OCI-LY1 (cell line): Measurements from ENCODE around the gene KRT32.

ENCODE experiments used
- H2AFZ ChIP-seq: fragments of 200-600 bp; sonication (generic), shearing (Covaris generic); 2 replicates; pipeline ENCODE4 v1.6.0; 2014; ENCODE audit warnings: antibody characterized with exemption, mild to moderate bottlenecking, low read length
- H3F3A ChIP-seq: fragments of 200-600 bp; sonication (generic), shearing (Covaris generic); 2 replicates; pipeline ENCODE4 v1.6.0; 2014; ENCODE audit warnings: mild to moderate bottlenecking, antibody characterized with exemption, low read length, moderate library complexity; ENCODE audit not compliant: insufficient read depth
- H3K27ac ChIP-seq: fragments of 200-600 bp; sonication (generic); 2 replicates; pipeline ENCODE4 v1.5.1; 2014; ENCODE audit warnings: low read length, mixed run types, mild to moderate bottlenecking, low read depth; ENCODE audit not compliant: poor library complexity, severe bottlenecking
- H3K27me3 ChIP-seq: fragments of 200-600 bp; sonication (generic); 2 replicates; pipeline ENCODE4 v1.6.0; 2014; ENCODE audit warnings: antibody characterized with exemption, mild to moderate bottlenecking, low read length, moderate library complexity; ENCODE audit not compliant: insufficient read depth
- H3K36me3 ChIP-seq: fragments of 200-600 bp; sonication (generic); 2 replicates; pipeline ENCODE4 v1.6.1; 2014; ENCODE audit warnings: mild to moderate bottlenecking, antibody characterized with exemption, low read length, moderate library complexity, mixed read lengths; ENCODE audit not compliant: insufficient read depth
- H3K4me1 ChIP-seq: fragments of 200-600 bp; sonication (generic); 2 replicates; pipeline ENCODE4 v1.5.1; 2014; ENCODE audit warnings: mild to moderate bottlenecking, low read length, moderate library complexity; ENCODE audit not compliant: insufficient read depth, severe bottlenecking
- H3K4me2 ChIP-seq: fragments of 200-600 bp; sonication (generic), shearing (Covaris generic); 2 replicates; pipeline ENCODE4 v1.6.1; 2014; ENCODE audit warnings: low read length
- H3K4me3 ChIP-seq: fragments of 200-600 bp; sonication (generic); 2 replicates; pipeline ENCODE4 v1.5.1; 2014; ENCODE audit warnings: low read length, low read depth, mild to moderate bottlenecking, mixed read lengths; ENCODE audit not compliant: poor library complexity, severe bottlenecking
- H3K79me2 ChIP-seq: fragments of 200-600 bp; shearing (Covaris generic); 2 replicates; pipeline ENCODE4 v1.6.1; 2016; ENCODE audit warnings: mixed run types, low read length, mixed read lengths; ENCODE audit not compliant: insufficient read depth
- H3K9ac ChIP-seq: fragments of 200-600 bp; sonication (generic), shearing (Covaris generic); 2 replicates; pipeline ENCODE4 v1.6.1; 2014; ENCODE audit warnings: mild to moderate bottlenecking, low read length, mixed read lengths
- H3K9me2 ChIP-seq: fragments of 200-600 bp; sonication (generic), shearing (Covaris generic); 2 replicates; pipeline ENCODE4 v1.6.1; 2014; ENCODE audit warnings: low read depth, mild to moderate bottlenecking, low read length, mixed read lengths
- H3K9me3 ChIP-seq: fragments of 200-600 bp; shearing (Covaris generic); 2 replicates; pipeline ENCODE4 v1.6.1; 2014; ENCODE audit warnings: low read length, mixed read lengths
- H4K20me1 ChIP-seq: fragments of 200-600 bp; sonication (generic), shearing (Covaris generic); 2 replicates; pipeline ENCODE4 v1.6.0; 2016; ENCODE audit warnings: mild to moderate bottlenecking, low read length; ENCODE audit not compliant: insufficient read depth
- EZH2 ChIP-seq: fragments of 200-600 bp; sonication (generic), shearing (Covaris generic); IDR thresholded peaks from 2 replicates; pipeline ENCODE4 v1.8.0; 2017; ENCODE audit warnings: borderline replicate concordance, mixed run types, mild to moderate bottlenecking, antibody characterized with exemption, low read length, moderate library complexity, mixed read lengths
- TF ChIP-seq, protein P1 (sequence below): fragments of 200-600 bp; sonication (generic), shearing (Covaris generic); IDR thresholded peaks from 2 replicates; pipeline ENCODE4 v1.5.1; 2017; ENCODE audit warnings: mild to moderate bottlenecking, antibody characterized with exemption, low read length, moderate library complexity, mixed read lengths

Gene KRT32

GRCh38 chr17:41453066-41453465, 14.1 kb downstream of the KRT32 start:
- Histone ChIP-seq H3K27me3 (no peaks in the 10 kb centered on the region; the same call in 1 of the 2 replicates), H3K79me2 (no peaks in the 10 kb centered on the region), H3F3A (no peaks in the 10 kb centered on the region), H3K36me3 (no peaks in the 10 kb centered on the region), H3K9me2 (no peaks in the 10 kb centered on the region), H3K4me2 (no peak overlapping the region), H2AFZ (no peak overlapping the region), H3K4me3 (no peak overlapping the region), H3K9me3 (no peaks in the 10 kb centered on the region), H3K9ac (no peak overlapping the region), H3K4me1 (no peaks in the 10 kb centered on the region), H4K20me1 (no peaks in the 10 kb centered on the region), H3K27ac (no peak overlapping the region)
- TF ChIP-seq EZH2, result no peak
- TF ChIP-seq, protein P1, sequence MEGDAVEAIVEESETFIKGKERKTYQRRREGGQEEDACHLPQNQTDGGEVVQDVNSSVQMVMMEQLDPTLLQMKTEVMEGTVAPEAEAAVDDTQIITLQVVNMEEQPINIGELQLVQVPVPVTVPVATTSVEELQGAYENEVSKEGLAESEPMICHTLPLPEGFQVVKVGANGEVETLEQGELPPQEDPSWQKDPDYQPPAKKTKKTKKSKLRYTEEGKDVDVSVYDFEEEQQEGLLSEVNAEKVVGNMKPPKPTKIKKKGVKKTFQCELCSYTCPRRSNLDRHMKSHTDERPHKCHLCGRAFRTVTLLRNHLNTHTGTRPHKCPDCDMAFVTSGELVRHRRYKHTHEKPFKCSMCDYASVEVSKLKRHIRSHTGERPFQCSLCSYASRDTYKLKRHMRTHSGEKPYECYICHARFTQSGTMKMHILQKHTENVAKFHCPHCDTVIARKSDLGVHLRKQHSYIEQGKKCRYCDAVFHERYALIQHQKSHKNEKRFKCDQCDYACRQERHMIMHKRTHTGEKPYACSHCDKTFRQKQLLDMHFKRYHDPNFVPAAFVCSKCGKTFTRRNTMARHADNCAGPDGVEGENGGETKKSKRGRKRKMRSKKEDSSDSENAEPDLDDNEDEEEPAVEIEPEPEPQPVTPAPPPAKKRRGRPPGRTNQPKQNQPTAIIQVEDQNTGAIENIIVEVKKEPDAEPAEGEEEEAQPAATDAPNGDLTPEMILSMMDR, result no peak

DNA sequence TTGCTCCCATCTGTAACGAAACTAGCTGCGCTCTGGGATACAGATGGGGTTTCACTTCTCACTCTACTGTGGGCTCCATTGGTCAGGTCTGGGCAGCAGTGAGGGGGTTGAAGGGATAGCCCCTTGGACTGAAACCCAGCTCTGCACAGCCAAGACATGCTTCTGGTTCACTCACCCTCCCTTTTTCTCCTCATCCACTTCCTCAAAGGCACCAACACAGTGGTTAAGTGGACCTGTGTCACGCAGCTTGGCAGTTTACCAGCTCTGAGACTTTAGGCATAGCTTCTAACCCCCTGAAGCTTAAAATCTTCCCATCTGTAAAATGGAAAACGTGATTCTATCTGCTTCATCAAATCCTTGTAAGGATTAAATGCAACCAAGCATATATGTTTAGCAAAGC, 14.9 kb downstream of the KRT32 start:
- Histone ChIP-seq H3K4me1 (no peaks in the 10 kb centered on the region), H3K9ac (no peak overlapping the region), H3K27me3 (no peaks in the 10 kb centered on the region), H3K9me2 (no peaks in the 10 kb centered on the region), H2AFZ (no peak overlapping the region), H3K4me2 (no peak overlapping the region), H3K36me3 (no peaks in the 10 kb centered on the region), H3K9me3 (no peaks in the 10 kb centered on the region), H3F3A (no peaks in the 10 kb centered on the region), H4K20me1 (no peaks in the 10 kb centered on the region), H3K79me2 (no peaks in the 10 kb centered on the region), H3K4me3 (no peak overlapping the region), H3K27ac (no peak overlapping the region)
- TF ChIP-seq, protein P1, result no peak
- no peak for TF ChIP-seq EZH2

GRCh38 chr17:41451154-41451728, 15.9 kb downstream of the KRT32 start:
- H3K9ac ChIP-seq, result no peak overlapping the region
- no peak overlapping the region for H2AFZ ChIP-seq
- no peak overlapping the region for H3K27ac ChIP-seq
- H3K9me2 ChIP-seq, result no peaks in the 10 kb centered on the region
- H3F3A ChIP-seq, result no peaks in the 10 kb centered on the region
- no peaks in the 10 kb centered on the region for H4K20me1 ChIP-seq
- no peak overlapping the region for H3K4me3 ChIP-seq
- no peaks in the 10 kb centered on the region for H3K4me1 ChIP-seq
- no peaks in the 10 kb centered on the region for H3K9me3 ChIP-seq
- TF ChIP-seq, protein P1, result no peak
- TF ChIP-seq EZH2, result no peak
- H3K36me3 ChIP-seq, result no peaks in the 10 kb centered on the region
- no peaks in the 10 kb centered on the region for H3K27me3 ChIP-seq
- H3K79me2 ChIP-seq, result no peaks in the 10 kb centered on the region
- no peak overlapping the region for H3K4me2 ChIP-seq
